ENCODE data around the gene ELAC2. TPM values are rescaled to one million over a fixed set of nuclear protein-coding genes. Genes with fewer than 3 reads are reported as not detected.
A peak's percentile ranks its signal among the peaks of the same experiment; 100 is the strongest.

Gene ELAC2, protein sequence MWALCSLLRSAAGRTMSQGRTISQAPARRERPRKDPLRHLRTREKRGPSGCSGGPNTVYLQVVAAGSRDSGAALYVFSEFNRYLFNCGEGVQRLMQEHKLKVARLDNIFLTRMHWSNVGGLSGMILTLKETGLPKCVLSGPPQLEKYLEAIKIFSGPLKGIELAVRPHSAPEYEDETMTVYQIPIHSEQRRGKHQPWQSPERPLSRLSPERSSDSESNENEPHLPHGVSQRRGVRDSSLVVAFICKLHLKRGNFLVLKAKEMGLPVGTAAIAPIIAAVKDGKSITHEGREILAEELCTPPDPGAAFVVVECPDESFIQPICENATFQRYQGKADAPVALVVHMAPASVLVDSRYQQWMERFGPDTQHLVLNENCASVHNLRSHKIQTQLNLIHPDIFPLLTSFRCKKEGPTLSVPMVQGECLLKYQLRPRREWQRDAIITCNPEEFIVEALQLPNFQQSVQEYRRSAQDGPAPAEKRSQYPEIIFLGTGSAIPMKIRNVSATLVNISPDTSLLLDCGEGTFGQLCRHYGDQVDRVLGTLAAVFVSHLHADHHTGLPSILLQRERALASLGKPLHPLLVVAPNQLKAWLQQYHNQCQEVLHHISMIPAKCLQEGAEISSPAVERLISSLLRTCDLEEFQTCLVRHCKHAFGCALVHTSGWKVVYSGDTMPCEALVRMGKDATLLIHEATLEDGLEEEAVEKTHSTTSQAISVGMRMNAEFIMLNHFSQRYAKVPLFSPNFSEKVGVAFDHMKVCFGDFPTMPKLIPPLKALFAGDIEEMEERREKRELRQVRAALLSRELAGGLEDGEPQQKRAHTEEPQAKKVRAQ
- polyA plus RNA-seq (2011; rRNA removed): 48.4 and 71.0 TPM in 2 replicates
- polyA minus RNA-seq (2011; rRNA and poly(A)+ RNA removed): 61.9 and 120 TPM in 2 replicates

DNA sequence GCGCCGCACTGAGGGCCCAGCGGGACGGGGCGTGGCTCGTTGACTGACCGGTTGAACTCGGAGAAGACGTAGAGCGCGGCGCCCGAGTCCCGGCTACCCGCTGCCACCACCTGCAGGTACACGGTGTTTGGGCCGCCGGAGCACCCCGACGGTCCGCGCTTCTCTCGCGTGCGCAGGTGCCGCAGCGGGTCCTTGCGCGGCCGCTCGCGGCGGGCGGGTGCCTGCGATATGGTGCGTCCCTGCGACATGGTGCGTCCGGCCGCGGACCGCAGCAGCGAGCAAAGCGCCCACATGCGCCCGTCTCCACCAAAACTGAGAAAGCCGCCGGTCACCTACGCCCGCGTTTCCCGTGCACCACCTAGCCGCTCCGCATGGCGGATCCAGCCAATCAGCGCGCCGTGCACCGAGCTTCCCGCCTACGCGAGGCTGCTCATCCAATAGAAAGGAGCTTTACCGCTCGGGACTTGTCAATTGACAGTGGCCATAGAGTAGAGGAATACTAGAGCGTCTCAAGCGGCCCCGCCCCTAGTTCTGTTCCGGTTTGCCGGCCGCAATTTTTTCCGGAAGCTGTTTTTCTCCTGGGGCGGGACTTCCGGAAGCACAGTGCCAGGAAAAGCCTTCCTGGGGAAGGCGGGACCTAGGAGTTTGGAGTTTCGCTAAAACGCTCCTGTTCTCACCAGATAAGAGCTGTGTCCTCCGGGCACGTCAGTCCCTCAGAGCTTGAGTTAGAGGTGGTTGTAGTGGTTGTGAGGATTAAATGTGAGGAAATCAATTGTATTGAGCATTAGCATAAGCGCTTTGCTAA, at the start of gene ELAC2:
Gene ELAC2, minus strand, starts transcription at position 373 of the 805 bp plus-strand sequence. Its CDS starts 80 bp downstream, at position 293.
- Histone ChIP-seq H3K27me3 (ENCODE audit: control insufficient read depth, insufficient read depth, low read length) (no peaks in the 10 kb centered on the region), H3K4me3 (ENCODE audit: low read depth, low read length) (peak within 1 kb of the TSS; percentile 79), H3K36me3 (ENCODE audit: control insufficient read depth, insufficient read depth, low read length) (peaks cover 7% of the 10 kb centered on the region)
- POLR2A ChIA-PET: interaction anchor here (0.6 to 1.6 kb wide), 2 partner anchors 13 to 17 kb away, joined by 4 to 7 read pairs; no protein-coding TSS in a partner anchor
- DNase-seq (ENCODE audit: low read depth): peak; percentile 88
- TF ChIP-seq, protein P1, sequence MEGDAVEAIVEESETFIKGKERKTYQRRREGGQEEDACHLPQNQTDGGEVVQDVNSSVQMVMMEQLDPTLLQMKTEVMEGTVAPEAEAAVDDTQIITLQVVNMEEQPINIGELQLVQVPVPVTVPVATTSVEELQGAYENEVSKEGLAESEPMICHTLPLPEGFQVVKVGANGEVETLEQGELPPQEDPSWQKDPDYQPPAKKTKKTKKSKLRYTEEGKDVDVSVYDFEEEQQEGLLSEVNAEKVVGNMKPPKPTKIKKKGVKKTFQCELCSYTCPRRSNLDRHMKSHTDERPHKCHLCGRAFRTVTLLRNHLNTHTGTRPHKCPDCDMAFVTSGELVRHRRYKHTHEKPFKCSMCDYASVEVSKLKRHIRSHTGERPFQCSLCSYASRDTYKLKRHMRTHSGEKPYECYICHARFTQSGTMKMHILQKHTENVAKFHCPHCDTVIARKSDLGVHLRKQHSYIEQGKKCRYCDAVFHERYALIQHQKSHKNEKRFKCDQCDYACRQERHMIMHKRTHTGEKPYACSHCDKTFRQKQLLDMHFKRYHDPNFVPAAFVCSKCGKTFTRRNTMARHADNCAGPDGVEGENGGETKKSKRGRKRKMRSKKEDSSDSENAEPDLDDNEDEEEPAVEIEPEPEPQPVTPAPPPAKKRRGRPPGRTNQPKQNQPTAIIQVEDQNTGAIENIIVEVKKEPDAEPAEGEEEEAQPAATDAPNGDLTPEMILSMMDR (IDR thresholded peaks at IDR 0.05; ENCODE audit: insufficient read depth, low read depth, low read length): no peak
- CTCF ChIA-PET: interaction anchor here (0.6 to 5.5 kb wide), 5 partner anchors 9 to 19 kb away, joined by 3 to 68 read pairs (median 11); no protein-coding TSS in a partner anchor

DNA sequence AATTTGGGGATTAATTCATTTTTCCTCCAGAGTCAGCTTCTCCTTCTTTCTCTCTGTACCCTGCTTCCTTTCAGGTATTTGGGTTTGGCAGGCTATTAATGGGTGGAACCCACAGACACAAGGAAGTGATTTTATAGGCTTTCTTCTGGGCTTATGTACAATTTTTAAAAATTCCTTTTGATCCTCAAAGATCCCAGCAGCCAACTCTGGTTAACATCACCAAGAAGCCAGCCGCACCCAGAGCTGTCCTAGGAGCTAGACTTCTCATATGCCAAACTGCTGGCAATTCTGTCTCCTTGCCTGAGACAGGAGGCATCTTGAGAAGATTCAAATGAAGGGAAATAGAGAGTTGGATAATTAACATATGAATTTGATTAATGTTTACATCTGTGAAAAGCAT, 47.2 kb upstream of the ELAC2 start:
- CTCF ChIA-PET: interaction anchor here (0.7 to 1.2 kb wide), 2 partner anchors 21 to 34 kb away, joined by 3 to 5 read pairs; no protein-coding TSS in a partner anchor
- H3K27me3 ChIP-seq (ENCODE audit: control insufficient read depth, insufficient read depth, low read length): no peaks in the 10 kb centered on the region
- H3K36me3 ChIP-seq (ENCODE audit: control insufficient read depth, insufficient read depth, low read length): no peaks in the 10 kb centered on the region
- DNase-seq (ENCODE audit: low read depth): no peak
- no peak overlapping the region for H3K4me3 ChIP-seq (ENCODE audit: low read depth, low read length)
- TF ChIP-seq, protein P1 (IDR thresholded peaks at IDR 0.05; ENCODE audit: insufficient read depth, low read depth, low read length): no peak
- POLR2A ChIA-PET: no interaction called here

DNA sequence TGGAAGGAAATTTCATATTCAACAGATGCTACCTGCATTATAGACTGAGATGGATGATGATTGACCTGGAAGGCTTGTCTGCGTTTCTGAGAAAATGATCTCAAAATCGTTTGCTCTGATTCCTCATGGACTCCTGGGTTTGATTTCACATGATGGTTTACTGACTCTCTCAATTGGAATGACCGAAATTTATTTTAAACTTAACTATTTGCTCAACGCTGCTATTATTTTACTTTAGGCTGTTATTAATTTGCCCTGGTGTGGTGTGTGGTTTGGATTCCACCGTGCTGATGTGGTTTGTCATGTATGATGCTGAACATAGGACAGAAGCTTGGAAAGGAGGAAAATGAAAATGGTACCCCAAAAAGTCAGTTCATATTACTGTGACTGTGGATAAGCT, 37.3 kb upstream of the ELAC2 start:
- DNase-seq (ENCODE audit: low read depth): no peak
- CTCF ChIA-PET: interaction anchor here (1.3 kb wide), 1 partner anchor 24 kb away, joined by 3 read pairs; no protein-coding TSS in a partner anchor
- H3K27me3 ChIP-seq (ENCODE audit: control insufficient read depth, insufficient read depth, low read length): no peaks in the 10 kb centered on the region
- no peak overlapping the region for H3K4me3 ChIP-seq (ENCODE audit: low read depth, low read length)
- no peaks in the 10 kb centered on the region for H3K36me3 ChIP-seq (ENCODE audit: control insufficient read depth, insufficient read depth, low read length)
- POLR2A ChIA-PET: no interaction called here
- TF ChIP-seq, protein P1 (IDR thresholded peaks at IDR 0.05; ENCODE audit: insufficient read depth, low read depth, low read length): no peak

DNA sequence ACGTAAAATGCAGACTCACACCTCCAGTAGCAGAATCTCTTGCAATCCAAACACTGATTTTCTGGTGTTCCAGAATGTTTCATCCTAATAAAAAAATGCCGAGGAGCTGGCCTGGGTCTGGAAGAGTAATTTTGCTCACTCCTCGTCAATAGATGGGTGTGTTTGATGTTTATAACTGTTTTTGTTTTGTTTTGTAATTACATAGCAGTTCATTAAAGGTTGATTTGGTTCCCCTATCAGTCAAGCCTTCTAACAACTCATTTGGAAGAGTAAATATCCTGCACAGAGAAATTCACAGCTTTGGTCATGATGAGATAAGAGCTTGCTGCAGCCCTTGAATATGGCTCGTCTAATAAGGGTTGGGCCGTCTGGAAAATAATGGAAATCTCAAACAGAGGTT, 36.8 kb upstream of the ELAC2 start:
- ChIA-PET CTCF (interaction anchor here (1.3 kb wide), 1 partner anchor 24 kb away, joined by 3 read pairs; no protein-coding TSS in a partner anchor), POLR2A (no interaction called here)
- TF ChIP-seq, protein P1 (IDR thresholded peaks at IDR 0.05; ENCODE audit: insufficient read depth, low read depth, low read length): no peak
- Histone ChIP-seq H3K27me3 (ENCODE audit: control insufficient read depth, insufficient read depth, low read length) (no peaks in the 10 kb centered on the region), H3K4me3 (ENCODE audit: low read depth, low read length) (no peak overlapping the region), H3K36me3 (ENCODE audit: control insufficient read depth, insufficient read depth, low read length) (no peaks in the 10 kb centered on the region)
- DNase-seq (ENCODE audit: low read depth): no peak

All from BJ (cell line).